ENCODE results near the gene GPR21. TPM values are rescaled to one million over a fixed set of nuclear protein-coding genes. Genes with fewer than 3 reads are reported as not detected.

The GPR21 gene
- total RNA-seq, 3 donors from 2014 or later (not counting 1 experiment from before 2014, with no cell fraction given) = 1.9 TPM; not detected in 2

GRCh38 chr9:123072407-123072995 lies 39.0 kb downstream of the GPR21 start:
- DNase-seq (no peak), ATAC-seq (no peak)
- Mint-ChIP-seq H3K4me1 (no peaks in the 10 kb centered on the region), H3K9me3 (no peaks in the 10 kb centered on the region), H3K27ac (no peak overlapping the region), H3K27me3 (ENCODE audit: low read depth in 2 of 2) (no peaks in the 10 kb centered on the region), H3K36me3 (peaks cover 16% of the 10 kb centered on the region), H3K4me3 (no peak overlapping the region)
- WGBS (ENCODE audit: insufficient coverage) = 96% methylated on average over 1 of the region's 2 CpGs
- peaks cover 44% of the 10 kb centered on the region for H3K36me3 ChIP-seq (ENCODE audit: control insufficient read depth, insufficient read depth, low read length)
- H3K9me3 ChIP-seq (ENCODE audit: control insufficient read depth, insufficient read depth, low read length) = no peaks in the 10 kb centered on the region
- no peaks in the 10 kb centered on the region for H3K27me3 ChIP-seq (ENCODE audit: control insufficient read depth, insufficient read depth, low read length)
- intact Hi-C loops (cut with micrococcal nuclease) = no loop called here
- H3K4me3 ChIP-seq (ENCODE audit: low read length) = no peak overlapping the region
- no peak for TF ChIP-seq CTCF (IDR thresholded peaks at IDR 0.05)
- no peak overlapping the region for H3K27ac ChIP-seq (ENCODE audit: low read length)
- H3K4me1 ChIP-seq (ENCODE audit: control insufficient read depth, insufficient read depth, low read length) = no peaks in the 10 kb centered on the region

GRCh38 chr9:123073441-123073840 lies 40.0 kb downstream of the GPR21 start:
- Mint-ChIP-seq H3K27ac (no peak overlapping the region), H3K36me3 (peaks cover 16% of the 10 kb centered on the region), H3K4me1 (no peaks in the 10 kb centered on the region), H3K9me3 (no peaks in the 10 kb centered on the region), H3K27me3 (ENCODE audit: low read depth in 2 of 2) (no peaks in the 10 kb centered on the region), H3K4me3 (no peak overlapping the region)
- ATAC-seq = no peak
- H3K27me3 ChIP-seq (ENCODE audit: control insufficient read depth, insufficient read depth, low read length) = no peaks in the 10 kb centered on the region
- TF ChIP-seq CTCF (IDR thresholded peaks at IDR 0.05) = no peak
- no peak overlapping the region for H3K27ac ChIP-seq (ENCODE audit: low read length)
- no peaks in the 10 kb centered on the region for H3K9me3 ChIP-seq (ENCODE audit: control insufficient read depth, insufficient read depth, low read length)
- intact Hi-C loops (cut with micrococcal nuclease) = no loop called here
- DNase-seq = no peak
- peaks cover 44% of the 10 kb centered on the region for H3K36me3 ChIP-seq (ENCODE audit: control insufficient read depth, insufficient read depth, low read length)
- WGBS (ENCODE audit: insufficient coverage) = 87% methylated on average over 3 of the region's 5 CpGs
- no peaks in the 10 kb centered on the region for H3K4me1 ChIP-seq (ENCODE audit: control insufficient read depth, insufficient read depth, low read length)
- no peak overlapping the region for H3K4me3 ChIP-seq (ENCODE audit: low read length)

- TF ChIP-seq CTCF (IDR thresholded peaks at IDR 0.05) = no peak
- Histone ChIP-seq H3K36me3 (ENCODE audit: control insufficient read depth, insufficient read depth, low read length) (peaks cover 46% of the 10 kb centered on the region), H3K9me3 (ENCODE audit: control insufficient read depth, insufficient read depth, low read length) (no peaks in the 10 kb centered on the region), H3K4me1 (ENCODE audit: control insufficient read depth, insufficient read depth, low read length) (no peaks in the 10 kb centered on the region), H3K27ac (ENCODE audit: low read length) (no peak overlapping the region), H3K27me3 (ENCODE audit: control insufficient read depth, insufficient read depth, low read length) (no peaks in the 10 kb centered on the region), H3K4me3 (ENCODE audit: low read length) (no peak overlapping the region)
- ATAC-seq = no peak
- peaks cover 16% of the 10 kb centered on the region for H3K36me3 Mint-ChIP-seq
- H3K4me3 Mint-ChIP-seq = no peak overlapping the region
- WGBS (ENCODE audit: insufficient coverage) = no CpG with 5 or more reads among the region's 1 CpG
- no peak for DNase-seq
- no peaks in the 10 kb centered on the region for H3K9me3 Mint-ChIP-seq
- intact Hi-C loops (cut with micrococcal nuclease) = no loop called here
- H3K27ac Mint-ChIP-seq = no peak overlapping the region
- H3K27me3 Mint-ChIP-seq (ENCODE audit: low read depth in 2 of 2) = no peaks in the 10 kb centered on the region
- no peaks in the 10 kb centered on the region for H3K4me1 Mint-ChIP-seq
These were observed 40.5 kb downstream of the GPR21 start for GRCh38 chr9:123073991-123074422.

- Mint-ChIP-seq H3K9me3 (no peaks in the 10 kb centered on the region), H3K36me3 (peaks cover 20% of the 10 kb centered on the region), H3K27me3 (ENCODE audit: low read depth in 2 of 2) (no peaks in the 10 kb centered on the region), H3K4me3 (no peak overlapping the region), H3K27ac (no peak overlapping the region), H3K4me1 (no peaks in the 10 kb centered on the region)
- Histone ChIP-seq H3K27ac (ENCODE audit: low read length) (no peak overlapping the region), H3K9me3 (ENCODE audit: control insufficient read depth, insufficient read depth, low read length) (no peaks in the 10 kb centered on the region), H3K27me3 (ENCODE audit: control insufficient read depth, insufficient read depth, low read length) (no peaks in the 10 kb centered on the region), H3K4me1 (ENCODE audit: control insufficient read depth, insufficient read depth, low read length) (no peaks in the 10 kb centered on the region), H3K36me3 (ENCODE audit: control insufficient read depth, insufficient read depth, low read length) (peaks cover 49% of the 10 kb centered on the region), H3K4me3 (ENCODE audit: low read length) (no peak overlapping the region)
- ATAC-seq (no peak), DNase-seq (no peak)
- intact Hi-C loops (cut with micrococcal nuclease) = no loop called here
- no peak for TF ChIP-seq CTCF (IDR thresholded peaks at IDR 0.05)
- 100% methylated on average over 1 of the region's 3 CpGs for WGBS (ENCODE audit: insufficient coverage)
These were observed 41.2 kb downstream of the GPR21 start for GRCh38 chr9:123074628-123075027.
